HepG2 (cell line): ENCODE data around the gene ARSB. TPM values are rescaled to one million over a fixed set of nuclear protein-coding genes. Genes with fewer than 3 reads are reported as not detected.

Source experiments
- ATAC-seq: fragments of 200-7000 bp; cut with Tn5 transposase; 3 replicates; pipeline ENCODE4 v1.9.1; 2020; ENCODE audit warnings: mild to moderate bottlenecking, moderate library complexity
- BruUV-seq: library from RNA; stranded (reverse); fragments of 400-500 nt; replicated peaks from 2 replicates; lab custom pipeline; 2021; lab: Mats Ljungman, UMichigan
- CTCF ChIA-PET: fragments of 300-600 bp; formaldehyde crosslinking; extraction: SDS; loops from one replicate; lab custom pipeline; 2021; ENCODE audit warnings: low total read pairs, inconsistent platforms, low intra/inter-chr PET ratio; lab: Yijun Ruan, JAX
- POLR2A ChIA-PET: fragments of 350-600 bp; sonication (Branson Sonifier 250); formaldehyde crosslinking; loops from one replicate; lab custom pipeline; 2020; ENCODE audit warnings: antibody characterized with exemption, inconsistent platforms; lab: Yijun Ruan, JAX
- DNase-seq: peaks from one replicate; pipeline ENCODE4 v3.0.0-alpha.2; 2015; ENCODE audit warnings: low spot score
- FAIRE-seq: peaks from 3 replicates; lab custom pipeline; 2011; peaks lifted over from hg19 to GRCh38; lab: Jason Lieb, UNC
- H2AFZ ChIP-seq: one replicate; pipeline ENCODE4 v1.6.1; 2011; ENCODE audit warnings: low read length, inconsistent platforms
- H3K27ac ChIP-seq: fragments of 300-600 bp; 3 replicates; pipeline ENCODE4 v1.8.0; 2011; ENCODE audit warnings: mixed run types, mild to moderate bottlenecking, mixed read lengths, low read length, inconsistent platforms; ENCODE audit not compliant: insufficient read depth; ENCODE audit errors: extremely low read length
- H3K27me3 ChIP-seq, 2 experiments: fragments of 200-600 bp in 1 of 2; 2 replicates in 1 of 2; 3 replicates in 1 of 2; pipeline versions ENCODE4 v1.6.0 to v1.8.0; 2011; ENCODE audit warnings: low read length in 2 of 2, mild to moderate bottlenecking in 2 of 2, moderate library complexity in 2 of 2, inconsistent platforms in 1 of 2; ENCODE audit not compliant: insufficient read depth in 2 of 2, control insufficient read depth in 1 of 2
- H3K36me3 ChIP-seq, 2 experiments: fragments of 200-600 bp in 1 of 2; replicated peaks in 1 of 2; 2 replicates in 1 of 2; 3 replicates in 1 of 2; pipeline versions ENCODE4 v1.5.1 to v1.8.0; 2011; ENCODE audit warnings: low read length in 2 of 2, inconsistent platforms in 1 of 2; ENCODE audit not compliant: insufficient read depth in 2 of 2, control insufficient read depth in 1 of 2
- H3K4me1 ChIP-seq: 2 replicates; pipeline ENCODE4 v1.5.1; 2012; ENCODE audit warnings: low read length, inconsistent platforms; ENCODE audit not compliant: insufficient read depth
- H3K4me2 ChIP-seq: 2 replicates; pipeline ENCODE4 v1.6.0; 2011; ENCODE audit warnings: low read depth, low read length, inconsistent platforms
- H3K4me3 ChIP-seq, 3 experiments: fragments of 200-600 bp in 1 of 3; sonication (generic), shearing (Covaris generic) in 1 of 3; replicated peaks in 1 of 3; 2 replicates each; pipeline ENCODE4 v1.5.1; 2011 to 2016; ENCODE audit warnings: low read length in 3 of 3, inconsistent platforms in 2 of 3, low read depth in 2 of 3, mild to moderate bottlenecking in 2 of 3, control low read depth in 1 of 3, mixed read lengths in 1 of 3; ENCODE audit not compliant: insufficient read depth in 1 of 3
- H3K79me2 ChIP-seq: one replicate; pipeline ENCODE4 v1.6.1; 2011; ENCODE audit warnings: low read length, inconsistent platforms; ENCODE audit not compliant: insufficient read depth
- H3K9ac ChIP-seq: 2 replicates; pipeline ENCODE4 v1.6.0; 2011; ENCODE audit warnings: mild to moderate bottlenecking, low read depth, low read length, inconsistent platforms; ENCODE audit not compliant: insufficient read depth
- H3K9me3 ChIP-seq: 2 replicates; pipeline ENCODE4 v1.5.1; 2012; ENCODE audit warnings: mild to moderate bottlenecking, low read length
- H4K20me1 ChIP-seq: 2 replicates; pipeline ENCODE4 v1.6.0; 2011; ENCODE audit warnings: inconsistent platforms, mild to moderate bottlenecking, low read length, moderate library complexity; ENCODE audit not compliant: insufficient read depth
- ARNT2 ChIP-seq: sonication (generic); formaldehyde crosslinking; IDR thresholded peaks from 2 replicates; pipeline ENCODE4 v1.8.0; 2022; ENCODE audit warnings: mild to moderate bottlenecking, low read depth, missing genetic modification reagents, moderate library complexity
- NR2F6 ChIP-seq, 2 experiments: IDR thresholded peaks; 2 replicates each; pipeline ENCODE4 v1.6.1; 2016; ENCODE audit warnings: antibody characterized with exemption in 1 of 2, mild to moderate bottlenecking in 1 of 2
- SRF ChIP-seq: IDR thresholded peaks from 2 replicates; pipeline ENCODE4 v1.6.1; 2011; ENCODE audit warnings: mild to moderate bottlenecking, low read depth, low read length, moderate library complexity
- WGBS: methylation state at CpG from one replicate; pipeline ENCODE4 v1.1.6; 2017; ENCODE audit warnings: low lambda C conversion rate; 5-methylcytosine and 5-hydroxymethylcytosine counted together
- in situ Hi-C: cut with HindIII; loops from 2 replicates; pipeline ENCODE4 v1.10.0; 2017; ENCODE audit warnings: low pct_unique_long_range_greater_than_20kb; ENCODE audit not compliant: extremely low pct_ligation_motif_present
- intact Hi-C: fragments of 100-400 bp; cut with micrococcal nuclease; formaldehyde crosslinking; loops from one replicate; pipeline ENCODE4 v1.10.0; 2022; ENCODE audit not compliant: unreplicated experiment
- polyA plus RNA-seq, 8 experiments: library from polyadenylated mRNA; depleted of rRNA in 3 of 8; stranded (reverse) in 7 of 8; unstranded in 1 of 8; fragments of >200 nt; fragmentation: Illumina TruSeq in 4 of 8; extraction: Trizol in 4 of 8; gene quantifications; 2 replicates each; pipeline versions ENCODE4 v1.2.1 to v1.2.3, GENCODE V29; 2011 to 2016; ENCODE audit warnings: low read depth in 4 of 8, missing spikeins in 1 of 8, mixed read lengths in 1 of 8; ENCODE audit not compliant: insufficient read depth in 1 of 8
- total RNA-seq, 5 experiments: library from RNA; depleted of rRNA; stranded (reverse); fragments of >200 nt; fragmentation: Illumina TruSeq; extraction: Trizol; gene quantifications; 2 replicates each; pipeline ENCODE4 v1.2.3, GENCODE V29; 2016; ENCODE audit warnings: low read depth in 1 of 5
- TF ChIP-seq, protein P1 (sequence below): sonication (generic); formaldehyde crosslinking; IDR thresholded peaks from 2 replicates; pipeline ENCODE4 v1.4.0; 2020; ENCODE audit warnings: mild to moderate bottlenecking, missing genetic modification reagents
- TF ChIP-seq, protein P2 (sequence below): sonication (generic); formaldehyde crosslinking; IDR thresholded peaks from 2 replicates; pipeline ENCODE4 v1.5.0; 2020; ENCODE audit warnings: mild to moderate bottlenecking, missing genetic modification reagents, borderline replicate concordance
- TF ChIP-seq, protein P3 (sequence below): sonication (generic); formaldehyde crosslinking; IDR thresholded peaks from 2 replicates; pipeline ENCODE4 v1.4.0; 2020; ENCODE audit warnings: missing genetic modification reagents
- TF ChIP-seq, protein P4 (sequence below): sonication (generic); formaldehyde crosslinking; IDR thresholded peaks from 2 replicates; pipeline ENCODE4 v1.4.0; 2020; ENCODE audit warnings: mild to moderate bottlenecking, missing genetic modification reagents

The ARSB gene
- total and polyA plus RNA-seq, 2 of the 13 experiments (the other 11 are each of a cell fraction or from before 2014, with no cell fraction given): 52.6 to 66.4 TPM

DNA sequence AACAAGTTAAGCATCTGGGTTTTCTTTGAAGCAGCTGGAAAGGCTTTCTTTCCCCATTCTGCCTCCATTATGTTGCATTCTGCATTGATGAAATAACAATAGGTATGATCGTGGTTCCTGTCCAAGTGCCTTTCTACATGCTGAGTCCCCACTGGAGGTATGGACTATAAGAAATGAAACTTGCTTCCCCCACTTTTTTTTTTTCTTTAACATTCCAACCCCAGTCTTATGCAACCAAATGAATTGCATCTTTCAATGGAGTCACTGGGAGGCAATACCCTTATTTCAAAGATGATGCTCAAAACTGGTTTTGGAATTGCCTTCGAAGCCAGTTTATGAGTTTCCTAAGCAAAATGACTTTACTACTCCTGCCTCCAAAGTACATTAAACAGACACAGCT, 58.9 kb downstream of the ARSB start:
- intact Hi-C loops (no loop called here), in situ Hi-C loops (no loop called here)
- no peaks in the 10 kb centered on the region for H3K27me3 ChIP-seq
- no peak overlapping the region for H3K27ac ChIP-seq
- H2AFZ ChIP-seq: no peak overlapping the region
- ChIA-PET CTCF (no interaction called here), POLR2A (no interaction called here)
- H3K4me2 ChIP-seq: no peak overlapping the region
- BruUV-seq: no TSS peak
- peaks cover 13 to 36% of the 10 kb centered on the region in 2 experiments; a peak in 4 of 5 replicates for H3K36me3 ChIP-seq
- no peaks in the 10 kb centered on the region for H3K79me2 ChIP-seq
- H3K9me3 ChIP-seq: no peaks in the 10 kb centered on the region
- ATAC-seq (no peak), DNase-seq (no peak), FAIRE-seq (no peak)
- 98% methylated on average over 2 of the region's 2 CpGs for WGBS
- no peaks in the 10 kb centered on the region for H4K20me1 ChIP-seq
- peaks cover 12% of the 10 kb centered on the region for H3K4me1 ChIP-seq
- H3K4me3 ChIP-seq: no peak overlapping the region
- no peak overlapping the region for H3K9ac ChIP-seq
- TF ChIP-seq, protein P1, sequence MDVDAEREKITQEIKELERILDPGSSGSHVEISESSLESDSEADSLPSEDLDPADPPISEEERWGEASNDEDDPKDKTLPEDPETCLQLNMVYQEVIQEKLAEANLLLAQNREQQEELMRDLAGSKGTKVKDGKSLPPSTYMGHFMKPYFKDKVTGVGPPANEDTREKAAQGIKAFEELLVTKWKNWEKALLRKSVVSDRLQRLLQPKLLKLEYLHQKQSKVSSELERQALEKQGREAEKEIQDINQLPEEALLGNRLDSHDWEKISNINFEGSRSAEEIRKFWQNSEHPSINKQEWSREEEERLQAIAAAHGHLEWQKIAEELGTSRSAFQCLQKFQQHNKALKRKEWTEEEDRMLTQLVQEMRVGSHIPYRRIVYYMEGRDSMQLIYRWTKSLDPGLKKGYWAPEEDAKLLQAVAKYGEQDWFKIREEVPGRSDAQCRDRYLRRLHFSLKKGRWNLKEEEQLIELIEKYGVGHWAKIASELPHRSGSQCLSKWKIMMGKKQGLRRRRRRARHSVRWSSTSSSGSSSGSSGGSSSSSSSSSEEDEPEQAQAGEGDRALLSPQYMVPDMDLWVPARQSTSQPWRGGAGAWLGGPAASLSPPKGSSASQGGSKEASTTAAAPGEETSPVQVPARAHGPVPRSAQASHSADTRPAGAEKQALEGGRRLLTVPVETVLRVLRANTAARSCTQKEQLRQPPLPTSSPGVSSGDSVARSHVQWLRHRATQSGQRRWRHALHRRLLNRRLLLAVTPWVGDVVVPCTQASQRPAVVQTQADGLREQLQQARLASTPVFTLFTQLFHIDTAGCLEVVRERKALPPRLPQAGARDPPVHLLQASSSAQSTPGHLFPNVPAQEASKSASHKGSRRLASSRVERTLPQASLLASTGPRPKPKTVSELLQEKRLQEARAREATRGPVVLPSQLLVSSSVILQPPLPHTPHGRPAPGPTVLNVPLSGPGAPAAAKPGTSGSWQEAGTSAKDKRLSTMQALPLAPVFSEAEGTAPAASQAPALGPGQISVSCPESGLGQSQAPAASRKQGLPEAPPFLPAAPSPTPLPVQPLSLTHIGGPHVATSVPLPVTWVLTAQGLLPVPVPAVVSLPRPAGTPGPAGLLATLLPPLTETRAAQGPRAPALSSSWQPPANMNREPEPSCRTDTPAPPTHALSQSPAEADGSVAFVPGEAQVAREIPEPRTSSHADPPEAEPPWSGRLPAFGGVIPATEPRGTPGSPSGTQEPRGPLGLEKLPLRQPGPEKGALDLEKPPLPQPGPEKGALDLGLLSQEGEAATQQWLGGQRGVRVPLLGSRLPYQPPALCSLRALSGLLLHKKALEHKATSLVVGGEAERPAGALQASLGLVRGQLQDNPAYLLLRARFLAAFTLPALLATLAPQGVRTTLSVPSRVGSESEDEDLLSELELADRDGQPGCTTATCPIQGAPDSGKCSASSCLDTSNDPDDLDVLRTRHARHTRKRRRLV: no peak
- TF ChIP-seq, protein P2, sequence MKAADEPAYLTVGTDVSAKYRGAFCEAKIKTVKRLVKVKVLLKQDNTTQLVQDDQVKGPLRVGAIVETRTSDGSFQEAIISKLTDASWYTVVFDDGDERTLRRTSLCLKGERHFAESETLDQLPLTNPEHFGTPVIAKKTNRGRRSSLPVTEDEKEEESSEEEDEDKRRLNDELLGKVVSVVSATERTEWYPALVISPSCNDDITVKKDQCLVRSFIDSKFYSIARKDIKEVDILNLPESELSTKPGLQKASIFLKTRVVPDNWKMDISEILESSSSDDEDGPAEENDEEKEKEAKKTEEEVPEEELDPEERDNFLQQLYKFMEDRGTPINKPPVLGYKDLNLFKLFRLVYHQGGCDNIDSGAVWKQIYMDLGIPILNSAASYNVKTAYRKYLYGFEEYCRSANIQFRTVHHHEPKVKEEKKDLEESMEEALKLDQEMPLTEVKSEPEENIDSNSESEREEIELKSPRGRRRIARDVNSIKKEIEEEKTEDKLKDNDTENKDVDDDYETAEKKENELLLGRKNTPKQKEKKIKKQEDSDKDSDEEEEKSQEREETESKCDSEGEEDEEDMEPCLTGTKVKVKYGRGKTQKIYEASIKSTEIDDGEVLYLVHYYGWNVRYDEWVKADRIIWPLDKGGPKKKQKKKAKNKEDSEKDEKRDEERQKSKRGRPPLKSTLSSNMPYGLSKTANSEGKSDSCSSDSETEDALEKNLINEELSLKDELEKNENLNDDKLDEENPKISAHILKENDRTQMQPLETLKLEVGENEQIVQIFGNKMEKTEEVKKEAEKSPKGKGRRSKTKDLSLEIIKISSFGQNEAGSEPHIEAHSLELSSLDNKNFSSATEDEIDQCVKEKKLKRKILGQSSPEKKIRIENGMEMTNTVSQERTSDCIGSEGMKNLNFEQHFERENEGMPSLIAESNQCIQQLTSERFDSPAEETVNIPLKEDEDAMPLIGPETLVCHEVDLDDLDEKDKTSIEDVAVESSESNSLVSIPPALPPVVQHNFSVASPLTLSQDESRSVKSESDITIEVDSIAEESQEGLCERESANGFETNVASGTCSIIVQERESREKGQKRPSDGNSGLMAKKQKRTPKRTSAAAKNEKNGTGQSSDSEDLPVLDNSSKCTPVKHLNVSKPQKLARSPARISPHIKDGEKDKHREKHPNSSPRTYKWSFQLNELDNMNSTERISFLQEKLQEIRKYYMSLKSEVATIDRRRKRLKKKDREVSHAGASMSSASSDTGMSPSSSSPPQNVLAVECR (CRISPR knock-in tag): no peak
- TF ChIP-seq, protein P3, sequence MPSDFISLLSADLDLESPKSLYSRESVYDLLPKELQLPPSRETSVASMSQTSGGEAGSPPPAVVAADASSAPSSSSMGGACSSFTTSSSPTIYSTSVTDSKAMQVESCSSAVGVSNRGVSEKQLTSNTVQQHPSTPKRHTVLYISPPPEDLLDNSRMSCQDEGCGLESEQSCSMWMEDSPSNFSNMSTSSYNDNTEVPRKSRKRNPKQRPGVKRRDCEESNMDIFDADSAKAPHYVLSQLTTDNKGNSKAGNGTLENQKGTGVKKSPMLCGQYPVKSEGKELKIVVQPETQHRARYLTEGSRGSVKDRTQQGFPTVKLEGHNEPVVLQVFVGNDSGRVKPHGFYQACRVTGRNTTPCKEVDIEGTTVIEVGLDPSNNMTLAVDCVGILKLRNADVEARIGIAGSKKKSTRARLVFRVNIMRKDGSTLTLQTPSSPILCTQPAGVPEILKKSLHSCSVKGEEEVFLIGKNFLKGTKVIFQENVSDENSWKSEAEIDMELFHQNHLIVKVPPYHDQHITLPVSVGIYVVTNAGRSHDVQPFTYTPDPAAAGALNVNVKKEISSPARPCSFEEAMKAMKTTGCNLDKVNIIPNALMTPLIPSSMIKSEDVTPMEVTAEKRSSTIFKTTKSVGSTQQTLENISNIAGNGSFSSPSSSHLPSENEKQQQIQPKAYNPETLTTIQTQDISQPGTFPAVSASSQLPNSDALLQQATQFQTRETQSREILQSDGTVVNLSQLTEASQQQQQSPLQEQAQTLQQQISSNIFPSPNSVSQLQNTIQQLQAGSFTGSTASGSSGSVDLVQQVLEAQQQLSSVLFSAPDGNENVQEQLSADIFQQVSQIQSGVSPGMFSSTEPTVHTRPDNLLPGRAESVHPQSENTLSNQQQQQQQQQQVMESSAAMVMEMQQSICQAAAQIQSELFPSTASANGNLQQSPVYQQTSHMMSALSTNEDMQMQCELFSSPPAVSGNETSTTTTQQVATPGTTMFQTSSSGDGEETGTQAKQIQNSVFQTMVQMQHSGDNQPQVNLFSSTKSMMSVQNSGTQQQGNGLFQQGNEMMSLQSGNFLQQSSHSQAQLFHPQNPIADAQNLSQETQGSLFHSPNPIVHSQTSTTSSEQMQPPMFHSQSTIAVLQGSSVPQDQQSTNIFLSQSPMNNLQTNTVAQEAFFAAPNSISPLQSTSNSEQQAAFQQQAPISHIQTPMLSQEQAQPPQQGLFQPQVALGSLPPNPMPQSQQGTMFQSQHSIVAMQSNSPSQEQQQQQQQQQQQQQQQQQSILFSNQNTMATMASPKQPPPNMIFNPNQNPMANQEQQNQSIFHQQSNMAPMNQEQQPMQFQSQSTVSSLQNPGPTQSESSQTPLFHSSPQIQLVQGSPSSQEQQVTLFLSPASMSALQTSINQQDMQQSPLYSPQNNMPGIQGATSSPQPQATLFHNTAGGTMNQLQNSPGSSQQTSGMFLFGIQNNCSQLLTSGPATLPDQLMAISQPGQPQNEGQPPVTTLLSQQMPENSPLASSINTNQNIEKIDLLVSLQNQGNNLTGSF (CRISPR knock-in tag): no peak
- TF ChIP-seq, protein P4, sequence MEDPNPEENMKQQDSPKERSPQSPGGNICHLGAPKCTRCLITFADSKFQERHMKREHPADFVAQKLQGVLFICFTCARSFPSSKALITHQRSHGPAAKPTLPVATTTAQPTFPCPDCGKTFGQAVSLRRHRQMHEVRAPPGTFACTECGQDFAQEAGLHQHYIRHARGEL: no peak
- no peak for TF ChIP-seq SRF
- no peak for TF ChIP-seq NR2F6 (IDR thresholded peaks at IDR 0.05)
- no peak for TF ChIP-seq NR2F6 (CRISPR knock-in tag; IDR thresholded peaks at IDR 0.05)
- TF ChIP-seq ARNT2 (CRISPR knock-in tag): no peak
